A549 (cell line): ENCODE measurements around the gene NRG3. TPM values are rescaled to one million over a fixed set of nuclear protein-coding genes. Genes with fewer than 3 reads are reported as not detected.

Source experiments
- ATAC-seq, 2 experiments: fragments of 200-7000 bp in 1 of 2; fragments of >200 bp in 1 of 2; cut with Nextera tagmentation in 1 of 2; cut with Tn5 transposase in 1 of 2; 3 replicates each; pipeline versions ENCODE4 v1.8.0 to v1.9.1; 2018 to 2020; ENCODE audit warnings: mild to moderate bottlenecking in 1 of 2, moderate library complexity in 1 of 2
- CTCF ChIA-PET: fragments of 300-600 bp; sonication (Branson Sonifier 250); formaldehyde crosslinking; extraction: SDS; loops from one replicate; lab custom pipeline; 2021; ENCODE audit warnings: antibody characterized with exemption, inconsistent platforms; lab: Yijun Ruan, JAX
- POLR2A ChIA-PET: fragments of 350-600 bp; formaldehyde crosslinking; extraction: SDS; loops from one replicate; lab custom pipeline; 2021; ENCODE audit warnings: antibody characterized with exemption, inconsistent platforms; lab: Yijun Ruan, JAX
- DNase-seq, 2 experiments: peaks; one replicate each; pipeline versions ENCODE4 v3.0.0 to v3.0.0-alpha.2; 2011 to 2016; ENCODE audit warnings: low read depth in 1 of 2, low spot score in 1 of 2
- FAIRE-seq: peaks from 2 replicates; lab custom pipeline; 2011; peaks lifted over from hg19 to GRCh38; lab: Jason Lieb, UNC
- H3K27ac ChIP-seq, 2 experiments: fragments of >200 bp; sonication (Bioruptor Twin); formaldehyde crosslinking; 3 replicates each; pipeline ENCODE4 v1.5.1; 2016 to 2017
- H3K4me1 ChIP-seq: fragments of >200 bp; sonication (Bioruptor Twin); formaldehyde crosslinking; 3 replicates; pipeline ENCODE4 v1.6.1; 2016
- H3K4me2 ChIP-seq: fragments of >200 bp; sonication (Bioruptor Twin); formaldehyde crosslinking; 3 replicates; pipeline ENCODE4 v1.6.1; 2016
- H3K4me3 ChIP-seq: fragments of >200 bp; sonication (Bioruptor Twin); formaldehyde crosslinking; 3 replicates; pipeline ENCODE4 v1.5.1; 2016
- H3K9me3 ChIP-seq: fragments of >200 bp; sonication (Bioruptor Twin); formaldehyde crosslinking; 3 replicates; pipeline ENCODE4 v1.6.1; 2016
- BCL3 ChIP-seq: fragments of >200 bp; sonication (Bioruptor Twin); formaldehyde crosslinking; IDR thresholded peaks from 3 replicates; pipeline ENCODE4 v1.6.1; 2016
- FOSB ChIP-seq: fragments of 250-450 bp; sonication (Bioruptor Pico); IDR thresholded peaks from 2 replicates; pipeline ENCODE4 v1.5.0; 2020; ENCODE audit warnings: mild to moderate bottlenecking, moderate library complexity
- HEYL ChIP-seq: fragments of 250-450 bp; sonication (Bioruptor Pico); IDR thresholded peaks from 2 replicates; pipeline ENCODE4 v1.8.0; 2021; ENCODE audit warnings: mild to moderate bottlenecking, moderate library complexity
- HOXA7 ChIP-seq: fragments of 250-450 bp; sonication (Bioruptor Pico); IDR thresholded peaks from 2 replicates; pipeline ENCODE4 v1.5.0; 2020; ENCODE audit warnings: mild to moderate bottlenecking, moderate library complexity
- MAFK ChIP-seq: fragments of 450-650 bp; IDR thresholded peaks from 2 replicates; pipeline ENCODE4 v1.6.1; 2014; ENCODE audit not compliant: partially characterized antibody
- MAX ChIP-seq: IDR thresholded peaks from 2 replicates; pipeline ENCODE4 v1.6.1; 2012
- MYC ChIP-seq: IDR thresholded peaks from 2 replicates; pipeline ENCODE4 v1.6.1; 2012; ENCODE audit warnings: mild to moderate bottlenecking, inconsistent platforms, low read length, improper control_type of control experiment, borderline replicate concordance
- NPAS2 ChIP-seq: fragments of 250-450 bp; sonication (Bioruptor Pico); IDR thresholded peaks from 2 replicates; pipeline ENCODE4 v1.8.0; 2022; ENCODE audit warnings: mild to moderate bottlenecking, moderate library complexity, borderline replicate concordance
- NR3C1 ChIP-seq: fragments of >200 bp; sonication (Bioruptor Twin); formaldehyde crosslinking; IDR thresholded peaks from 3 replicates; pipeline ENCODE4 v1.6.1; 2017
- POLR2AphosphoS2 ChIP-seq: conservative IDR thresholded peaks from 2 replicates; pipeline ENCODE4 v1.6.1; 2012; ENCODE audit warnings: low read length, improper control_type of control experiment, inconsistent platforms
- RCOR1 ChIP-seq: fragments of 150-350 bp; IDR thresholded peaks from 2 replicates; pipeline ENCODE4 v1.6.1; 2014; ENCODE audit warnings: antibody characterized with exemption, low read length, low read depth
- REST ChIP-seq: fragments of 200-600 bp; sonication (generic); IDR thresholded peaks from 2 replicates; pipeline ENCODE4 v1.6.1; 2016; ENCODE audit warnings: antibody characterized with exemption, mild to moderate bottlenecking, moderate library complexity
- ZC3H11A ChIP-seq: fragments of 450-650 bp; IDR thresholded peaks from 2 replicates; pipeline ENCODE4 v1.6.1; 2014; ENCODE audit warnings: antibody characterized with exemption, mild to moderate bottlenecking
- ZFP36 ChIP-seq: fragments of 450-650 bp; IDR thresholded peaks from 2 replicates; pipeline ENCODE4 v1.6.1; 2014; ENCODE audit warnings: borderline replicate concordance; ENCODE audit not compliant: partially characterized antibody
- ZSCAN20 ChIP-seq: fragments of 250-450 bp; sonication (Bioruptor Pico); IDR thresholded peaks from 2 replicates; pipeline ENCODE4 v1.8.0; 2022; ENCODE audit warnings: mild to moderate bottlenecking, moderate library complexity
- WGBS: methylation state at CpG from one replicate; pipeline ENCODE4 v1.1.6; 2017; ENCODE audit errors: missing lambda C conversion rate; 5-methylcytosine and 5-hydroxymethylcytosine counted together
- polyA plus RNA-seq, 4 experiments: library from polyadenylated mRNA; depleted of rRNA in 3 of 4; stranded (reverse); fragments of >200 nt; fragmentation: RNase III in 1 of 4; extraction: RNeasy Plus Mini Kit Qiagen cat#74134 plus additional on column Dnase treatment in 1 of 4; gene quantifications; 2 replicates in 3 of 4; 3 replicates in 1 of 4; pipeline ENCODE4 v1.2.3, GENCODE V29; 2011 to 2017
- TF ChIP-seq, protein P1 (sequence below): fragments of >200 bp; sonication (Bioruptor Twin); formaldehyde crosslinking; IDR thresholded peaks from 3 replicates; pipeline ENCODE4 v1.5.1; 2016
- TF ChIP-seq, protein P2 (sequence below): fragments of 250-450 bp; sonication (Bioruptor Pico); IDR thresholded peaks from 2 replicates; pipeline ENCODE4 v1.5.0; 2021; ENCODE audit warnings: mild to moderate bottlenecking, moderate library complexity, borderline replicate concordance
- TF ChIP-seq, protein P3 (sequence below): fragments of 150-350 bp; IDR thresholded peaks from 2 replicates; pipeline ENCODE4 v1.6.1; 2014; ENCODE audit warnings: low read depth, mild to moderate bottlenecking, low read length
- TF ChIP-seq, protein P4 (sequence below): fragments of >200 bp; sonication (Bioruptor Twin); formaldehyde crosslinking; IDR thresholded peaks from 2 replicates; pipeline ENCODE4 v1.6.1; 2016
- TF ChIP-seq, protein P5 (sequence below): fragments of 450-650 bp; IDR thresholded peaks from 2 replicates; pipeline ENCODE4 v1.6.1; 2014; ENCODE audit warnings: antibody characterized with exemption

NRG3 gene
- polyA plus RNA-seq, 2 of the 4 experiments (the other 2 are of a cell fraction): not detected

GRCh38 chr10:82438277-82438676, 563.3 kb downstream of the NRG3 start:
- H3K9me3 ChIP-seq: peaks cover 5% of the 10 kb centered on the region; the same call in 2 of the 3 replicates
- no peaks in the 10 kb centered on the region for H3K4me1 ChIP-seq
- WGBS: 43% methylated on average over 1 of the region's 1 CpG
- no peak overlapping the region for H3K4me3 ChIP-seq
- CTCF ChIA-PET: interaction anchor here (0.6 kb wide), 1 partner anchor 132 kb away, joined by 5 read pairs; no protein-coding TSS in a partner anchor
- TF ChIP-seq BCL3 (no peak), POLR2AphosphoS2 (no peak), ZFP36 (no peak), MAX (no peak), HOXA7 (CRISPR knock-in tag) (no peak), REST (no peak), MAFK (no peak), ZSCAN20 (no peak), ZC3H11A (no peak), MYC (no peak), FOSB (CRISPR knock-in tag) (no peak), RCOR1 (no peak), HEYL (no peak), NR3C1 (no peak), NPAS2 (CRISPR knock-in tag) (no peak)
- TF ChIP-seq, protein P1, sequence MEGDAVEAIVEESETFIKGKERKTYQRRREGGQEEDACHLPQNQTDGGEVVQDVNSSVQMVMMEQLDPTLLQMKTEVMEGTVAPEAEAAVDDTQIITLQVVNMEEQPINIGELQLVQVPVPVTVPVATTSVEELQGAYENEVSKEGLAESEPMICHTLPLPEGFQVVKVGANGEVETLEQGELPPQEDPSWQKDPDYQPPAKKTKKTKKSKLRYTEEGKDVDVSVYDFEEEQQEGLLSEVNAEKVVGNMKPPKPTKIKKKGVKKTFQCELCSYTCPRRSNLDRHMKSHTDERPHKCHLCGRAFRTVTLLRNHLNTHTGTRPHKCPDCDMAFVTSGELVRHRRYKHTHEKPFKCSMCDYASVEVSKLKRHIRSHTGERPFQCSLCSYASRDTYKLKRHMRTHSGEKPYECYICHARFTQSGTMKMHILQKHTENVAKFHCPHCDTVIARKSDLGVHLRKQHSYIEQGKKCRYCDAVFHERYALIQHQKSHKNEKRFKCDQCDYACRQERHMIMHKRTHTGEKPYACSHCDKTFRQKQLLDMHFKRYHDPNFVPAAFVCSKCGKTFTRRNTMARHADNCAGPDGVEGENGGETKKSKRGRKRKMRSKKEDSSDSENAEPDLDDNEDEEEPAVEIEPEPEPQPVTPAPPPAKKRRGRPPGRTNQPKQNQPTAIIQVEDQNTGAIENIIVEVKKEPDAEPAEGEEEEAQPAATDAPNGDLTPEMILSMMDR: no peak
- TF ChIP-seq, protein P2, sequence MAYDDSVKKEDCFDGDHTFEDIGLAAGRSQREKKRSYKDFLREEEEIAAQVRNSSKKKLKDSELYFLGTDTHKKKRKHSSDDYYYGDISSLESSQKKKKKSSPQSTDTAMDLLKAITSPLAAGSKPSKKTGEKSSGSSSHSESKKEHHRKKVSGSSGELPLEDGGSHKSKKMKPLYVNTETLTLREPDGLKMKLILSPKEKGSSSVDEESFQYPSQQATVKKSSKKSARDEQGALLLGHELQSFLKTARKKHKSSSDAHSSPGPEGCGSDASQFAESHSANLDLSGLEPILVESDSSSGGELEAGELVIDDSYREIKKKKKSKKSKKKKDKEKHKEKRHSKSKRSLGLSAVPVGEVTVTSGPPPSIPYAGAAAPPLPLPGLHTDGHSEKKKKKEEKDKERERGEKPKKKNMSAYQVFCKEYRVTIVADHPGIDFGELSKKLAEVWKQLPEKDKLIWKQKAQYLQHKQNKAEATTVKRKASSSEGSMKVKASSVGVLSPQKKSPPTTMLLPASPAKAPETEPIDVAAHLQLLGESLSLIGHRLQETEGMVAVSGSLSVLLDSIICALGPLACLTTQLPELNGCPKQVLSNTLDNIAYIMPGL (CRISPR knock-in tag): no peak
- TF ChIP-seq, protein P3, sequence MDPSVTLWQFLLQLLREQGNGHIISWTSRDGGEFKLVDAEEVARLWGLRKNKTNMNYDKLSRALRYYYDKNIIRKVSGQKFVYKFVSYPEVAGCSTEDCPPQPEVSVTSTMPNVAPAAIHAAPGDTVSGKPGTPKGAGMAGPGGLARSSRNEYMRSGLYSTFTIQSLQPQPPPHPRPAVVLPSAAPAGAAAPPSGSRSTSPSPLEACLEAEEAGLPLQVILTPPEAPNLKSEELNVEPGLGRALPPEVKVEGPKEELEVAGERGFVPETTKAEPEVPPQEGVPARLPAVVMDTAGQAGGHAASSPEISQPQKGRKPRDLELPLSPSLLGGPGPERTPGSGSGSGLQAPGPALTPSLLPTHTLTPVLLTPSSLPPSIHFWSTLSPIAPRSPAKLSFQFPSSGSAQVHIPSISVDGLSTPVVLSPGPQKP: no peak
- TF ChIP-seq, protein P4, sequence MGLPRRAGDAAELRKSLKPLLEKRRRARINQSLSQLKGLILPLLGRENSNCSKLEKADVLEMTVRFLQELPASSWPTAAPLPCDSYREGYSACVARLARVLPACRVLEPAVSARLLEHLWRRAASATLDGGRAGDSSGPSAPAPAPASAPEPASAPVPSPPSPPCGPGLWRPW: no peak
- TF ChIP-seq, protein P5, sequence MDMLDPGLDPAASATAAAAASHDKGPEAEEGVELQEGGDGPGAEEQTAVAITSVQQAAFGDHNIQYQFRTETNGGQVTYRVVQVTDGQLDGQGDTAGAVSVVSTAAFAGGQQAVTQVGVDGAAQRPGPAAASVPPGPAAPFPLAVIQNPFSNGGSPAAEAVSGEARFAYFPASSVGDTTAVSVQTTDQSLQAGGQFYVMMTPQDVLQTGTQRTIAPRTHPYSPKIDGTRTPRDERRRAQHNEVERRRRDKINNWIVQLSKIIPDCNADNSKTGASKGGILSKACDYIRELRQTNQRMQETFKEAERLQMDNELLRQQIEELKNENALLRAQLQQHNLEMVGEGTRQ: no peak
- no peak overlapping the region for H3K27ac ChIP-seq
- no peak overlapping the region for H3K4me2 ChIP-seq
- no peak for FAIRE-seq
- no peak for ATAC-seq
- POLR2A ChIA-PET: no interaction called here
- DNase-seq: no peak
